ENCODE data around the gene B9D1.

B9D1 gene

DNA sequence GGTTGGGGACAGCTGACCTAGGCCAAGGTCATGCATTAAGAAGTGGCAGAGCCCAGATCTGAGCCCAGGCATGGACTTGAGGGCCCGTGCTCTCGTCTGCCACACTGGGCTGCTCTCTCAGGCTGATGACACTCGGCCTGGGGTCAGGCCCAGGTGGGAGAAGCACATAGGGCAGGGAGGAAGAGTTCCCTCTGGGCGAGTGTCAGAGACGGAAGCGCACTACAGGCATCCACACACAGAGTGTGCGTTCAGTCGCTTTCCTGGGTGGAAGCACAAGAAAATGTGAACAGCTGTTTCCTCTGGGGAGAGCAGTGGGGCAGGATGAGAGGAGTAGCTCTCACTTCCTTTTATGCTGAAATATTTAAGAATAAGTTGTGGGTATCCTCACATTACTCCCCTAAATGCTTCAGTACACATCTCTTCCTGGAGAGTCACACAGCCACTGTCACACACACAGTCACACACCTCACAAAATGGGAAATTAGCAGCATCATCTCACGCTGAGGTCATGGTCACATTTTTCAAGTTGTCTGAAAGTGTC, 59.7 kb downstream of the B9D1 start:
- DNase-seq (ENCODE audit: low spot score): no peak

GRCh38 chr17:19301973-19302372, 60.5 kb downstream of the B9D1 start:
- no peak for DNase-seq (ENCODE audit: low spot score)

GRCh38 chr17:19301274-19301951, 61.1 kb downstream of the B9D1 start:
- DNase-seq (ENCODE audit: low spot score): no peak

GRCh38 chr17:19299866-19300265, 62.7 kb downstream of the B9D1 start:
- no peak for DNase-seq (ENCODE audit: low spot score)

DNA sequence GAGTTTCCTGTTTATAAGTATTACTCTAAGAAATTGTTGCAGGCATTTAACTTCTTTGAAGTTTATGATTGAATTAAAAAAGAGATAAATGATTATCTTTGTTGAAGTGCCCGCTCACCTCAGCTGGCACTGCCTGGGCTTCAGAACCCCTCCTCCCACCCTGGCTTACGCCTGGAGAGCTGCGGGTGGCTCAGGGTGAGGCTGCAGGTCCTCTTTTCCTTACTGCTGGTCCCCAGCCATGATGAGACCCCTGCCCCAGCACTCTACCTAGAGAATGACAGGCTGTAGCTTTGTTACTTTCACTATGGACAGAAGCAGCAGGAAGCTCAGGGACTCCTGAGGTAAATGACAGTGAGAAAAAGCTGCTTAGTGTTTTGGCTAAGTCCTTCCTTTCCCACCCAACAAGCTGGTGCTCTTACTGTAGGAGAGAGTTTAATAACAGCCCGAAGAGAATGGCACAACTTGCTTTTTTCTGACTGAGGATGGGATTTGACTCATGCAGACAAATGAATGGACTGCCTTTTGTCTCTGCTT, 63.2 kb downstream of the B9D1 start:
- DNase-seq (ENCODE audit: low spot score): no peak

GRCh38 chr17:19298569-19299213, 63.8 kb downstream of the B9D1 start:
- no peak for DNase-seq (ENCODE audit: low spot score)

GRCh38 chr17:19296786-19297778, 65.4 kb downstream of the B9D1 start:
- no peak for DNase-seq (ENCODE audit: low spot score)

DNA sequence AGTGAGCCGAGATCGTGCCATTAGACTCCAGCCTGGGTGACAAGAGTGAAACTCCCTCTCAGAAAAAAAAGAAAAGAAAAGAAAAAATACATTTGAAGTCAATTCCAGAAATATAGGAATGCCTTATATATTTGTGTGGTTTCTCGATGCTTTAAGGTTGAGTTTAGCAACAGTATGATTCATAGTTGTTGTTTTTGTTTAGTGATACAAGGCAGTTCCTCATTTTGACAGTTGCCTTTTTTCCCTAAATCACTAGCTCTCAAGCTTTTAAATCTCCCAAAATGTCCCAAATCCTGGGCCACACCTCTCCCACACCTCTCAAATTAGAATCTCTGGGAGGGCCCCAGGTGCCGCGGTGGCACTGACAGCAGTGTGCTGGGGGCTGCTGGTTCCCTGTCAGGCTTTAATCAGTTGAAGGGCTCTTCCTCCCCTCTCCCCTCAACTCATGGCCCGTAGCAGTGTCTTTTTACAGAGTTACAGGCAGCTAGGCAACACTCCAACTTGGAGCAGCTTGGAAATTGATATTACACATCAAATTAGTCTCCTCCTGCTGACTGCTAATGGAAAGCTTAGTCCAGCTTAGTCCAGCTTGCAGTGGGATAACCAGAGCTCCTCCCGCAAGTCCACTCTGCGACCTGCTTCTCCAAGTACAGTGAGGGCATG, 66.9 kb downstream of the B9D1 start:
- no peak for DNase-seq (ENCODE audit: low spot score)

- DNase-seq (ENCODE audit: low spot score): no peak
These were observed 68.1 kb downstream of the B9D1 start for GRCh38 chr17:19294443-19294842.
